Activated CD4-positive, alpha-beta T cell treated with anti-CD3 and anti-CD28 coated beads for 36 hours (primary cell): ENCODE data around the gene NR4A1. TPM values are rescaled to one million over a fixed set of nuclear protein-coding genes. Genes with fewer than 3 reads are reported as not detected.
"Not testable (repeated sequence)": the region's sequence is repeated elsewhere in the genome, so short reads cannot be mapped to it uniquely, and the experiment has no call there.

Source experiments
- ATAC-seq: fragments of 200-7000 bp; cut with Tn5 transposase; one replicate; pipeline ENCODE4 v1.10.0; 2021; ENCODE audit warnings: mild to moderate bottlenecking, moderate library complexity
- CTCF ChIA-PET: fragments of 350-600 bp; sonication (Branson Sonifier 250); formaldehyde crosslinking; loops from one replicate; lab custom pipeline; 2021; ENCODE audit warnings: antibody characterized with exemption; lab: Charles Lee
- POLR2A ChIA-PET: fragments of 350-600 bp; sonication (Branson Sonifier 250); formaldehyde crosslinking; loops from one replicate; lab custom pipeline; 2021; ENCODE audit warnings: antibody characterized with exemption, inconsistent platforms; lab: Charles Lee
- DNase-seq: peaks from one replicate; pipeline ENCODE4 v3.0.0-alpha.2; 2020
- H3K27ac Mint-ChIP-seq: one replicate; pipeline ENCODE4 v1.8.0; 2021; ENCODE audit warnings: mixed read lengths
- H3K27me3 Mint-ChIP-seq: one replicate; pipeline ENCODE4 v1.8.0; 2021; ENCODE audit warnings: mixed read lengths
- H3K36me3 Mint-ChIP-seq: one replicate; pipeline ENCODE4 v1.8.0; 2021; ENCODE audit warnings: low read depth, mixed read lengths
- H3K4me1 Mint-ChIP-seq: one replicate; pipeline ENCODE4 v1.8.0; 2021; ENCODE audit warnings: mixed read lengths
- H3K4me3 Mint-ChIP-seq: one replicate; pipeline ENCODE4 v1.8.0; 2021; ENCODE audit warnings: mild to moderate bottlenecking, moderate library complexity, mixed read lengths
- H3K9me3 Mint-ChIP-seq: one replicate; pipeline ENCODE4 v1.8.0; 2021; ENCODE audit warnings: low read depth, mixed read lengths
- intact Hi-C, 2 experiments: fragments of 100-400 bp; cut with DNase I in 1 of 2; cut with micrococcal nuclease in 1 of 2; formaldehyde crosslinking; loops; one replicate each; pipeline versions ENCODE4 v1.14.2 to v1.15.1; 2022 to 2024; cut with DNase I, micrococcal nuclease
- total RNA-seq, 2 experiments: library from RNA; stranded (reverse); gene quantifications; one replicate each; pipeline ENCODE4 v1.2.3, GENCODE V29; 2021

The NR4A1 gene
- total RNA-seq, 2 experiments from 2014 or later: 69.4 to 72.8 TPM

- POLR2A ChIA-PET: no interaction called here
- H3K4me1 Mint-ChIP-seq: peaks cover 2% of the 10 kb centered on the region
- no peak for DNase-seq
Observed at GRCh38 chr12:52087961-52088820, 36.9 kb downstream of the NR4A1 start.

DNA sequence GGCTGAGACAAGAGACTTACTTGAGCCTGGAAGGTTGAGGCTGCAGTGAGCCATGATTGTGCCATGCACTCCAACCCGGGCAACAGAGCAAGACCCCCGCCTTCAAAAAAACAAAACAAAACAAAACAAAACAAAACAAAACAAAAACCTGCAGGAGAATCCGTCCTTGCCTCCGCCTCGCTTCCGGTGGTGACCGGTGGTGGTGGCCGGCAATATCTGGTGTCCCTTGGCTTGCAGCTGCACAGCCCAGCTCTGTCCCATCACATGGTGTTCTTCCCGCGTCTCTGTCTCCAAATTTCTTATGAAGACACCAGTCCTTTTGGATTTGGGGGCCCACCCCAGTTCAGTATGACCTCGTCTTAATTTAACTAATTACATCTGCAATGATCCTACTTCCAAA lies 38.2 kb downstream of the NR4A1 start:
- Mint-ChIP-seq H3K4me3 (no peak overlapping the region), H3K9me3 (no peaks in the 10 kb centered on the region), H3K4me1 (no peaks in the 10 kb centered on the region), H3K27me3 (peaks cover 32% of the 10 kb centered on the region), H3K27ac (no peak overlapping the region), H3K36me3 (no peaks in the 10 kb centered on the region)
- ChIA-PET CTCF (interaction anchor here (0.6 to 5.6 kb wide), 3 partner anchors 32 to 190 kb away, joined by 3 to 54 read pairs (median 3); no protein-coding TSS in a partner anchor), POLR2A (no interaction called here)
- ATAC-seq (no peak), DNase-seq (no peak)
- intact Hi-C loops: no loop called here

More at GRCh38 chr12:52087961-52088820, 36.9 kb downstream of the NR4A1 start:
- CTCF ChIA-PET: interaction anchor here (0.8 to 5.6 kb wide), 4 partner anchors 28 to 166 kb away, joined by 3 to 54 read pairs (median 3); no protein-coding TSS in a partner anchor
- Mint-ChIP-seq H3K4me3 (no peak overlapping the region), H3K27ac (no peak overlapping the region), H3K9me3 (no peaks in the 10 kb centered on the region), H3K36me3 (no peaks in the 10 kb centered on the region), H3K27me3 (peaks cover 31% of the 10 kb centered on the region)
- intact Hi-C loops: no loop called here
- no peak for ATAC-seq

GRCh38 chr12:52090291-52090690 lies 39.0 kb downstream of the NR4A1 start:
- CTCF ChIA-PET: interaction anchor here (1.3 to 2.1 kb wide), 3 partner anchors 14 to 65 kb away, joined by 4 to 19 read pairs (median 5); no protein-coding TSS in a partner anchor

GRCh38 chr12:52091061-52091460 lies 39.8 kb downstream of the NR4A1 start:
- CTCF ChIA-PET: interaction anchor here (0.6 to 2.1 kb wide), 6 partner anchors 15 to 119 kb away, joined by 3 to 19 read pairs (median 4); no protein-coding TSS in a partner anchor
- no peak for ATAC-seq
- peaks cover 34% of the 10 kb centered on the region for H3K27me3 Mint-ChIP-seq

More at GRCh38 chr12:52090291-52090690, 39.0 kb downstream of the NR4A1 start:
- Mint-ChIP-seq H3K4me3 (no peak overlapping the region), H3K27ac (no peak overlapping the region), H3K4me1 (no peaks in the 10 kb centered on the region), H3K9me3 (no peaks in the 10 kb centered on the region), H3K36me3 (no peaks in the 10 kb centered on the region), H3K27me3 (peaks cover 34% of the 10 kb centered on the region)
- intact Hi-C loops: no loop called here
- ATAC-seq (no peak), DNase-seq (no peak)
- POLR2A ChIA-PET: no interaction called here

GRCh38 chr12:52091869-52092268 lies 40.6 kb downstream of the NR4A1 start:
- ChIA-PET CTCF (interaction anchor here (1.6 to 2.1 kb wide), 2 partner anchors 16 to 67 kb away, joined by 5 to 19 read pairs; no protein-coding TSS in a partner anchor), POLR2A (no interaction called here)
- ATAC-seq (no peak), DNase-seq (no peak)
- H3K9me3 Mint-ChIP-seq: no peaks in the 10 kb centered on the region
- H3K27ac Mint-ChIP-seq: no peak overlapping the region
- no peaks in the 10 kb centered on the region for H3K36me3 Mint-ChIP-seq
- peaks cover 35% of the 10 kb centered on the region for H3K27me3 Mint-ChIP-seq
- H3K4me3 Mint-ChIP-seq: no peak overlapping the region
- H3K4me1 Mint-ChIP-seq: no peaks in the 10 kb centered on the region
- intact Hi-C loops: no loop called here

More at GRCh38 chr12:52091061-52091460, 39.8 kb downstream of the NR4A1 start:
- Mint-ChIP-seq H3K4me1 (no peaks in the 10 kb centered on the region), H3K9me3 (no peaks in the 10 kb centered on the region), H3K36me3 (no peaks in the 10 kb centered on the region), H3K27ac (no peak overlapping the region), H3K4me3 (no peak overlapping the region)
- intact Hi-C loops: no loop called here
- POLR2A ChIA-PET: no interaction called here
- no peak for DNase-seq

DNA sequence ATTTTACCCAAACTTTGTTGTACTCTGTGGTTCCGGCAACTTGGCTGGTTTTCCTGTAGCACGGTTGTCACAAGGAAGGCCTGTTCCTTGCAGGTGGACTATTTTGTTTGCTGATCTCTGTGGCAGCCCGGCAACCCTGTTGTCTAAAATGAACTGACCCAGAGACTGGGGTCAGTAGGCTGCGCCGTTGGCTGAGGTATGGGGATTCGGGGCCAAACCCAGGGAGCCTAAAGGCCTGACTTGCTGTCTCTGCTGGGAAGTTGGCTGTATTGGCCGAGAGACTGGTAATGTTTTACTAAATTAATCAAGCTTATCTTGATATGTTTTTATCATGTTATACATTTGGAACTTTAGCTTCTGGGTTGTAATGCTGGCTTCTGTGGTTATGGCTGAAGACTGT lies 42.1 kb downstream of the NR4A1 start:
- H3K9me3 Mint-ChIP-seq: no peaks in the 10 kb centered on the region
- H3K36me3 Mint-ChIP-seq: no peaks in the 10 kb centered on the region
- DNase-seq (no peak), ATAC-seq (no peak)
- POLR2A ChIA-PET: no interaction called here
- intact Hi-C loops: no loop called here
- H3K27me3 Mint-ChIP-seq: peaks cover 30% of the 10 kb centered on the region
- CTCF ChIA-PET: interaction anchor here (0.6 to 2.2 kb wide), 3 partner anchors 68 to 362 kb away, joined by 3 to 8 read pairs (median 4); no protein-coding TSS in a partner anchor
- H3K4me1 Mint-ChIP-seq: no peaks in the 10 kb centered on the region
- H3K27ac Mint-ChIP-seq: no peak overlapping the region
- H3K4me3 Mint-ChIP-seq: no peak overlapping the region

DNA sequence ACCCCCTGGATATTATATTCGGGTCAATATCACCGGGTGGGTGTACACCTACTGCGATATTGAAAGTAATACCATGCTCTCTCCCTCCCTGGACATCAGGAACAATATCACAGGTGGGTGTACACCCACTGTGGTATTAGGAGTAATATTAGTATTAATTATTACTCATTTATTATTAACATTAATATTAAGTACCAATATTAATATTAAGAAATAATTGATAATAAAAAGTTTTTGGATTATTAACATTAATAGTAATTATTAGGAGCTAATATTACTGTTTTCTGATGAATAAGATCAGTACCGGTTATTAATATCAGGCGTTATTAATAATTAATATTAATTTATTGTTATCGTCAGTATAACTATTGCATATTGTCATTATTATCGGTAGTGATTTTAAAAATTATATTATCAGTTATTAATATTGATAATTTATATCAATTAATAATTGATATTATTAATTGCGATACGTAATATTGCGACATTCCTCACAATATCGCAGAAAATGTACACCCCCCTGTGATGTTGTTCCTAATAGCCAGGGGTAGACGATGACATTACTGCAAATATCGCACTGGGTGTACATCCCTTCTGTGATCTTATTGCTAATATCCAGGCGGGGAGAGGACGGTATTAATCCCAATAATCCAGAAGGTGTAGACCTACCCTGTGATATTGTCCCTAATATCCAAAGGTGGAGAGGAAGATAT lies 45.2 kb downstream of the NR4A1 start:
- no peaks in the 10 kb centered on the region for H3K4me1 Mint-ChIP-seq
- no peak for DNase-seq

GRCh38 chr12:52097045-52097666 lies 45.9 kb downstream of the NR4A1 start:
- Mint-ChIP-seq H3K27me3 (peaks cover 18% of the 10 kb centered on the region), H3K36me3 (no peaks in the 10 kb centered on the region), H3K4me1 (no peaks in the 10 kb centered on the region), H3K27ac (no peak overlapping the region), H3K4me3 (no peak overlapping the region), H3K9me3 (no peaks in the 10 kb centered on the region)
- CTCF ChIA-PET: no interaction called here
- ATAC-seq (peak; percentile 60), DNase-seq (peak; percentile 29)
- intact Hi-C loops: no loop called here
- POLR2A ChIA-PET: no interaction called here

More for the DNA sequence above, 45.2 kb downstream of the NR4A1 start:
- no peaks in the 10 kb centered on the region for H3K9me3 Mint-ChIP-seq
- intact Hi-C loops: no loop called here
- H3K27ac Mint-ChIP-seq: no peak overlapping the region
- POLR2A ChIA-PET: no interaction called here
- no peak for ATAC-seq
- H3K4me3 Mint-ChIP-seq: no peak overlapping the region
- no peaks in the 10 kb centered on the region for H3K36me3 Mint-ChIP-seq
- CTCF ChIA-PET: no interaction called here
- peaks cover 18% of the 10 kb centered on the region for H3K27me3 Mint-ChIP-seq

- ATAC-seq, DNase-seq, H3K4me3 Mint-ChIP-seq, H3K9me3 Mint-ChIP-seq, POLR2A ChIA-PET, H3K27ac Mint-ChIP-seq, H3K4me1 Mint-ChIP-seq, H3K36me3 Mint-ChIP-seq, intact Hi-C loops: not testable (repeated sequence)
- peaks cover 39% of the 10 kb centered on the region for H3K27me3 Mint-ChIP-seq
- CTCF ChIA-PET: interaction anchor here (1.0 to 3.1 kb wide), 3 partner anchors 14 to 79 kb away, joined by 3 to 17 read pairs (median 3); no protein-coding TSS in a partner anchor
Observed at GRCh38 chr12:52104431-52105089, 53.3 kb downstream of the NR4A1 start.
